GM21447 (cell line): ENCODE data around the gene LRBA.

Experiments used
- ATAC-seq: cut with Tn5 transposase; IDR thresholded peaks from one replicate; pipeline ENCODE4 v1.9.1; 2021; ENCODE audit not compliant: unreplicated experiment

The LRBA gene

DNA sequence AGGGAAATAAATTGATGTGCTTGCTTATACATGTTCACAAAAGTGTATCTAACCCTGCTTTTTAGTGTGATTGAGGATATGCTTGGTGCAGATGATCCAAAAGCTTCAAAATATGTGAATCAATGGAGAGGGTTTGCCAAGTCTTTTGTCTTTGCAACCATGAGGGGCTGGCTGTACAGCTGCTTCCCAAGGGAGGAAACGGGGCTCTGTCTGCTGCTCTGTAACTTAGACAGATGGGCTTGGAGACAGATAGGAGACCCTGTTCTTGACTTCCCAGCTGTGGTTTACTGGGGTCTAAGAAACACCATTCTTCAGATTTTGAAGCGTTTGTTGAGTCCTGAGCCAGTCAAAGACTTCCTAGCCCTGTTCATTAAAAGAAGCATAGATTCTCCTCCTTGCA, 784.5 kb downstream of the LRBA start:
- no peak for ATAC-seq

DNA sequence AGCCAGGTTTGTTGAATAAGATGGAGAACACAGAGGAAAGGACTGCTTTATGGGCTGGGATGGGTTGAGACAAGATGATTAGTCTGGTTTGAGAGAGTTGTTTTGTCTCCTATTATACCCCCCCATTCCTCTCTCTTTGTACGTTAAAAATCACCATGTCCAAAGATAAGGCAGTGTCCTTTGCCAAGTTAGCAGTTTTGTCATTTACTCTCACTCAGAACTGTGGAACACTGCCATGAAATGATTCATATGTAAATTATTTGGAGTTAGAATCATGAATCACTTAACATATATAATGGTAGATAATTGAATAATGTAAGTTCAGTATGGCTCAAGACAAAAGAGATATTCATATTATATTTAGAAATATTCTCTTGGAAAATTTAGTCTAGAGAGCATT, 785.6 kb downstream of the LRBA start:
- no peak for ATAC-seq

DNA sequence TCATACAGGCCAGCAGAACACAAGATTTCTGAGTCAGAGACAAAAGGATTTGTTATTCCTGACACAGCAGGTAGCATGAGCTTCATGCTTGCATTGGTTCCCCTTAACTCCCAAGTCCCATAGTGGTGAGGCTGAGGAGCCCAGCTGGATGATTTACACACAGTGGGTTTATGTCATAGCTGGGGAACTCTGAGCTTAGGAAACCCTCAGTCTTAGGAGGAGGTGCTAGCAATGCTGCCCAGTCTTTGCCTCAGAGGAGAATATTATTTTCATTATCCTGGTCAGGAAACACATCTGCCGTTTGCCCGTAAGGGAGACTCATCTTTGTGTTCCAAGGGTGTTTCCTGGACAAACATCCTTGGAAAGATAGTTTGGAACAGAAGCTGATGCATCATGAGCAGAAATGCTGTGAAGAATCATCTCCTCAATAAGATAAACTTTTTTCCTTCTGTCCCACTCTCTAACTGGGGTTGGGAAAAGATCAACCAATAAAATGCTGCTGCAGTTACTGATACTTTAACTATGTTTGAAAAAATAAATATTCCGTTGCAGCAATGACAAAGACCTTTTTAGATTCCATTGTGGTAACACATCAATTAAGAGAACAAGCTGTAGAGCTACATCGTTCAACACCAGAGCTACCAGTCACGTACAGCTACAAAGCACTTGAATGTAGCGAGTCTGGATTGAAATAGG, 790.0 kb downstream of the LRBA start:
- no peak for ATAC-seq

- ATAC-seq: no peak
These were observed 795.2 kb downstream of the LRBA start for GRCh38 chr4:150219841-150220240.

DNA sequence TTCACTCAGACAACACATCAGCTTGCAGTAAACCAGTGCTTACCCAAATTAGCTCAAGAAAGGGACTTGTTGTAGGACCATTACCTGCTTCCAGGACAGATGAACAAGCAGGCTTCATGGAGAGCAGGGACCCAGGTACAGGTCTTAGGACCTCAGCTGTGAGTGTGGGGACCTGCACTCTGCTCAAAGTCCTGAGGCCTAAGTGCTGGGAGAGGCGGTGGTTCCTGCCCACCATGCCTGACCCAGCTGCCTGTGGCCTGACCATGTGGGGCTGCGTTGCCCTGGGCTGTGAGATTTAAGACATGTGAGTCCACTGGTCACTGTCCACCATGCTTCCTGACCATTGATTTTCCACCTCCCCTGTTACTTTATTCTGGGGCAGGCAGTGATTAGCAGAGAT, 796.6 kb downstream of the LRBA start:
- no peak for ATAC-seq

- ATAC-seq: no peak
These were observed 797.3 kb downstream of the LRBA start for GRCh38 chr4:150217808-150218207.

- no peak for ATAC-seq
These were observed 797.9 kb downstream of the LRBA start for GRCh38 chr4:150217192-150217591.

DNA sequence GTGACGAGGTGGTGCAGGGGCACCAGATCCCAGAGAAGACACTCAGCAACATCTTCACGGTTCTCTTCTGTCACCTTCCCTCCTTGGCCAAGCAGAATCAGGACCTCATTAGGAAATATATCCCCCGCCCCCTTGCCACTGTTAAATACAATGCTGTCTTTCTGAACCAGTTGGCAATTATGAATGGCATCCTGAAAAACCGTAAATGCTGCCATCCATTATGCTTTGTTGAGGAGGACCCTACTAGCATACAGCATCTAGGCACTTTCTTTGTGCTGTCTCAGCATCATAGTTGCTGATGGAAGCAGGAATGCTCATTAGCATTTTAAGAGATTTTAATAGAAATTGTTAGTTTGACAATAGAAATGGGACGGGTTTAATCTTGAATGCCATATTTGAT, 798.4 kb downstream of the LRBA start:
- no peak for ATAC-seq

DNA sequence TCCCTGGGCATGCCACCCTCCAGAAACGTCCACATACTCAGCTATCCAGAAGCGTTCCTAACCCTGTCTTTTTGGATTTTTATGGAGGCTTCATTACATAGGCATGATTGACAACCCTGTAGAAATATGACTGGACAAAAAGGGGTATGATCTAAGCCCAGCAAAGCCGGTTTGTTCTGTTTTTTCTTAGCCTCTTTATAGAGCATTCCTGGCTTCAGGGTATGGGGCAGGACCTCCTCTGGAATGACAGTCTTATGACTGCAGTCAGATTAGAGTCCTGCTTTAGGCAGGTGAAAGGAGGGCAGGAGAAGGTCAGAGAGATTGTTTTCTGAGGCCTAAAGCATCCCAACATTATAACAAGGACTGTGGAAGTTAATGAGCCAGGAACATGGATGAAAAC, 799.5 kb downstream of the LRBA start:
- no peak for ATAC-seq
